Measurements from ENCODE around the gene LTN1.
"Not testable (repeated sequence)": the region's sequence is repeated elsewhere in the genome, so short reads cannot be mapped to it uniquely, and the experiment has no call there.

The LTN1 gene

DNA sequence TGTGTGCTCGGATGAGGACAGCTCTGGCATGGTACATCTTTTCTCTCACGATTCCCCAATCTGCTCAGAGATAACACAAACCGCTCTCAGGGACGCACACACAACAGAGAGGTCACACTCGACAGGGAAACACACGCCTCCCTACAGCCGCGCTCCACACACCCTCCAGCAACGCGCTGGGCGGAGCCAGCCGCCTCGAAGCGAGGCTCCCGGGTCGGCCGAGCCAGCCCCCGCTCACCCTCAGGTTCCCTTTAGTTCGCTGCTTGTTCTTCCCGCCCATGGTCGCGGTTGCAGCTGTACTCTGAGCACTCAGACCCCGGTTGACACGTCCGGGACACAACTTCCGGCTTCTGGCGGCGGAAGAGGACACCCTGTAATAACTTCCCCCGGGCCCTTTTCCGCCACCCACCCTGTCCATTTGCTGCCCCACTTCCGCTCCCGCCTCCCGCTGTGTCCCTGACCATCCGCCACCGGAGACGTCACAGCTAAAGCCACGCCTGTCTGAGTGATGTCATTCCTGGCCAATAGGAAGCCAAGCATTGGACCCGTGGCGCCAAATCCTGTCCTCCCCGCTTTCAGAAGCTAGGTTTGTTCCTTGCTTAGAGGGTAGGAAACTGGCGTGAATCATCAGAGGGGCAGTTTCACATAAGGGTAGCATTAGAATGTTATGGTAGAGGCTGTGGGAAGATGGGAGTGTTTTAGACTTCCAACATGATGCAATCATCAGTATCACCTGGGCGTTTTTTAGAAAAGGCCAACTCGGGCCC lies at the start of gene LTN1:
Gene LTN1, minus strand, starts transcription at position 352 of the 767 bp plus-strand sequence. Its CDS starts 72 bp downstream, at position 280.
- peak; percentile 99 for DNase-seq (ENCODE audit: low read depth in 2 of 2)

DNA sequence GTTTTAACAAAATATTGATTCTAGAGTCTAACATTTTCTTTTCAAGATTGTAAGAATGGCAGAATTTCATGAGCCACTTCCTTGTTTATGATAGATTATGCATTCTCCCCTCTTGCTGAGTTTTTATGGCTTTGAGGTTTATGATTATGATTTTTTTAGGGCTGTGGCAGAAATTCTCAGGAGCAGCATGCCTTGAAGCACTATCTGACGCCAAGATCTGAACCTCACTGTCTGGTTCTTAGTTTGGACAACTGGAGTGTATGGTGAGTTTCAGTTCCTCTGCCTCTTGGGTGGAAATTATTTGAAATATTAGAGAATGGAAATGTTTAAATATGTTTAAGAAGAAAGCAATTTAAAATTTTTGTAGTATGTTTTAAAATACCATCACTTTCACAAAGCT lies 42.0 kb upstream of the LTN1 start:
- DNase-seq (ENCODE audit: low read depth in 2 of 2) = no peak

DNA sequence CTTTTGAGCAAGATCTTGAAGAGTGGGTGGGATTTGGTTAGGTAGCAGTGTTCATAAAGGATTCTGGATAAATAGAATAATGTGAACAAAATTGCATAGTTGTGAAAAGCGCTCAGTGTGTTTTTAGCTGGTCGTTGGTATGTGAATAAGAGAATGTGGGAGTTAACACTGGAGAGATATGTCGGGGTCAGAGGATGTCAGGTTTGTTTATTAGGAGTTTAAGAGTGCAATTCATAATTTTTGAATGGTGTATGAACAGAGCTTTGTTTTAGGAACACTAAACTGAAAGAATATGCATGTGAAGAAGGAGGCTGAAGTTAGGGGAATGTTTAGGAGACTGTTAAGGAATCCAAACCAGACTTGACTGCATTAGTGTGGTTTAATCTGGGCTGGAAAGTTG lies 41.2 kb upstream of the LTN1 start:
- DNase-seq (ENCODE audit: low read depth in 2 of 2) = no peak

DNA sequence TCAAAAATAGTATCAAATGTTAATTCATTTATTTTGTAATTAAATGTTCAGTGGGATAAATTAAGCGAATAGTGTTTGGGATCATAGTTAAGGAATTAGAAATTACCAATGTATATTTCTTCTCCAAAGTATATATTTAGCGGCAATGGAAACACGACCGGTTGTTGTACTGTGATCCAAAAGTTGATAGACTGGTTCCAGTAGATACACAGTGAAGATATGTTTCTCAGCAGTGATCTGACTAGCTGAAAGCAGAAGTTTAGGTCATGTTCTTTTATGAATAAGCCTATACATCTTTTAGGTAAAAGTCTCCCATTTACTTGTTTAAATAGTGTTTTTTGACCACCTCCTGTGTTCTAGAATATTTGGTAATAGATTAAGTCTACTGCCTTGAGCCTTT lies 40.6 kb upstream of the LTN1 start:
- no peak for DNase-seq (ENCODE audit: low read depth in 2 of 2)

DNA sequence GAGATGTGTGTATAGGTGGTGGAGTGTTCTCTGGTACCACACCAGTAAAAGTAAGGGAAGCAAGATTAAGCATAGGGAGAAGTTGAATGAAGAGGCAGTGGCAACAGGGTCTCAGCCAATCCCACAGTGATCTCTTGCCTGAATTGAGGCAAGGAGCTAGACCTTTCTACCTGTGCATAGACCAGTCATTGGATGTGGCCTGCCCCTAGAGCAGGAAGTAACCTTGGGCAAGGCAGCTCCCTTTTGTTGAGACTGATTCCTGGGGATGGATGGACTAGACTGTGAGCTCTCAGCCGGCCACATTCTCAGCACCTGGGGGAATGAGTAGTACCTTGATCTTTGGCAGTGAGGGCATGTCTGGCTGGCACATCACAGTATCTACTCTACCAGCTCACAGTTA lies 38.2 kb upstream of the LTN1 start:
- DNase-seq (ENCODE audit: low read depth in 2 of 2) = no peak

DNA sequence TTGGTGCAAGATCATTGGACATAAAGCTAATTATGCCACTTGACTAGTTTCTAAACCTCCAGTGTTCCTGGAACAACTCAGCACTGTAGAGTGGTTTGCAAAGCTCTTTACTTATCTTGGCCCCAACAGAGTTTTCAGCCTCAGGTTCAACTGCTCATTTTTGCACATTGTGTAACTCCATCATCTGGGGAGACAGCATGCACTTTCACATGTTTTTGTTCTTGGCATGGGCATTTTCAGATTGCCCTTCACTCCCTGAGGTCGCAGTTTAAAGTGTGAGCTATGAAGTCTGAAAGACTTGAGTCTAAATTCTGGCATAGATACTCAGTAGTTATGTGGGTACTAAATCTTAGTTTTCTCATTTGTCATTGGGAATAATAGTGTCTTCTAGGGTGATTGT lies 36.8 kb upstream of the LTN1 start:
- no peak for DNase-seq (ENCODE audit: low read depth in 2 of 2)

DNA sequence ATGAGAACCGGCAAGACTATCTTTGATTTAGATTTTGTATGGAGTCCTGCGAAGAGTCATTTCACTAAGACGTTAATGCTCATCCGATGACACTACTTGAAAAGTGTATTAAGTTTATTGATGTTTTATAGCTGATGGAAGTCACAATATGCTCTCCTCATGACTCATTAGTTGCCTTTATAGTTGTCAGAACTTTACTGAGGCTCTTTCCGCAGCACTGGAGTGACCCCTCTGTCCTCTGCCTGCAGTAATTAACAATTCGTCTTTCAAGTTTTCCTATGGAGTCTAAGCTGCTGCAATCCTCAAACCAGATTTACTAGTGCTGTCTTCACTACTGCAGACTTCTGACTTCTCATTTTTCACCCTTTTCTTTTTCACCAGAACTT lies 32.6 kb upstream of the LTN1 start:
- DNase-seq (ENCODE audit: low read depth in 2 of 2) = no peak

- DNase-seq (ENCODE audit: low read depth in 2 of 2) = peak; percentile 99
These were observed 32.0 kb upstream of the LTN1 start, which contains the start of gene USP16 for GRCh38 chr21:29024474-29025327. USP16 (plus strand) TSS chr21:29024668; CDS start chr21:29027914, 3,246 bp downstream.

DNA sequence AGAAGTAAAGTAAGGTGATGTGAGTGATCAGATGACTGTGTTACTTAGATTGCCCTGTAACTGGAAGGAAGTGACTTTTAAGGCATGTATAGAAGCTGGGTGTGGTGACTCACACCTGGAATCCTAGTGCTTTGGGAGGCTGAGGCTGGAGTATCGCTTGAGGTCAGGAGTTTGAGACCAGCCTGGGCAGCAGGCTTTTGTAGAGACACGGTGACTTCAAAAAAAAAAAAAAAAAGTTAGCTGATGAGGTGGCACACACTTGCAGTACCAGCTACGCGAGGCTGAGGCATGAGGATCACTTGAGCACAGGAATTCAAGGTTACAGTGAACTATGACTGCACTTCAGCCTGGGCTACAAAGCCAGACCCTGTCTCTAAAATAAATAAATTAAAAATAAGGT lies 29.5 kb upstream of the LTN1 start:
- DNase-seq (ENCODE audit: low read depth in 2 of 2) = no peak

- DNase-seq (ENCODE audit: low read depth in 2 of 2) = no peak
These were observed 25.9 kb upstream of the LTN1 start for GRCh38 chr21:29018540-29018939.

DNA sequence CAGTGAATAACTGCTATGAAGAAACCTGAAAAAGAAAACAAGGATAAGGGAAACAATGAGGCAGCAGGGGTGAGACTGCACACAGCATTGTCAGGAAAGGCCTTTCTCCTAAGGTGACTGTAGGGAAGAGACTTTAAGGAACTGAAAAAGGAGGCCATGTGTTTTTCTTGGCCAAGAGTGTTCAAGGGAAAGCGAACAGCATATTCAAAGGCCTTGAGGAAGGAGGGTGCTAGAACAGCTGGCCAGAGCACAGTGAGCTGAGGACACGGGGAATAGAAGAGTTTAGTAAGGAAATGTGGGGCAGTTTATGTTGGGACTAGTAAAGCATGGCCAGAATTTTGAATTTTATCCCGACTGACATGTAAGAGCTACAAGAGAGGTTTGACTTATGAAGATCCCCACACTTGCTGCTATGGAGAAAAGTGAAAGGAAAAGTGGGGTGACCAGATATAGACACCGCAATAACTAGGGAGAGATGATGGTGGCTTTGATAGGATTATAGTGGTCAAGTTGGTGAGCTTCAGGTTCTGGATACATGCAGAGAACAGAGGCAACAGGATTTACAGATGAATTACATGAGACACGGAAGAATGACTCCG lies 25.1 kb upstream of the LTN1 start:
- DNase-seq (ENCODE audit: low read depth in 2 of 2) = no peak

DNA sequence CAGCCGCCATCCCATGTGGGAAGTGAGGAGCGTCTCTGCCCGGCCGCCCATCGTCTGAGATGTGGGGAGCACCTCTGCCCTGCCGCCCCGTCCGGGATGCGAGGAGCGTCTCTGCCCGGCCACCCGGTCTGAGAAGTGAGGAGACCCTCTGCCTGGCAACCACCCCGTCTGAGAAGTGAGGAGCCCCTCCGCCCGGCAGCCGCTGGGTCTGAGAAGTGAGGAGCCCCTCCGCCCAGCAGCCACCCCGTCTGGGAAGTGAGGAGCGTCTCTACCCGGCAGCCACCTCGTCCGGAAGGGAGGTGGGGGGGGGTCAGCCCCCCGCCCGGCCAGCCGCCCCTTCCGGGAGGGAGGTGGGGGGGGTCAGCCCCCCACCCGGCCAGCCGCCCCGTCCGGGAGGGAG lies 18.6 kb upstream of the LTN1 start:
- DNase-seq (ENCODE audit: low read depth in 2 of 2) = not testable (repeated sequence)

DNA sequence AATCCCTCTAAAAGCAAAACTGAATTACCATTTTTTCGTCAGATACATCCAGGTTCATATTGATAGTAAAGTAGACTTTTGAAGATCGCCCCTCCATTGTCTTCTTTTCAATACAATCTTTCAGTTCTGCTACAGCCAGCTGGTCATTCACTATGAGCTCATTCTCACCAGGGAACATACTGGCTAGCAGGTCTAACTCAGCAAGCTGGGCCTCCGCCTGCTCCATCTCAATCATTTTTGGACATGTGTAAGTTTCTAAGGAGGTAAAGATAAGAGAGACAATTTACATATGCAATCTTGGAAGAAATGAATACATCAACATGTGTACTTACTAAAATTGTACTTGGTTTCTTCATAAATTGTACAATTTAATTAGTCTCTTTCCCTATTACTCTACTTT lies 15.7 kb upstream of the LTN1 start:
- DNase-seq (ENCODE audit: low read depth in 2 of 2) = no peak

DNA sequence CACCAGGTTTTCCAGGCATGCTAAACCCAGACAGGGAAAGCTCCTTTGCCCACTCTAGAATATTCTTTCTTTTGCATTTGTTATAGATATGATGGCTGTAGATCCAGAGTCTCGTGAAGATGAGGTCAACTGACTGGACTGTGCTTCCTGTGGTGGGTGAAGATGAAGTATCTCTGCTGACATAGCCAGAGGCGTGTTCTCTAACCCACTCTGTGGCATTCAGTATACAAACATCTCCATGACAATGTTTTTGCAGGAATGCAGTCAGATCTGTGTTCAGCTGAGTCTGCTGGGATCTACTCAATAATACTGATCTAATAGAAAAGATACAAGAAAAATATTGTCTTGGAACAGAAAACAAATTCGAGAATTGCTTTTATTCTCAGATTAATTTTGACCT lies 15.1 kb upstream of the LTN1 start:
- DNase-seq (ENCODE audit: low read depth in 2 of 2) = no peak

DNA sequence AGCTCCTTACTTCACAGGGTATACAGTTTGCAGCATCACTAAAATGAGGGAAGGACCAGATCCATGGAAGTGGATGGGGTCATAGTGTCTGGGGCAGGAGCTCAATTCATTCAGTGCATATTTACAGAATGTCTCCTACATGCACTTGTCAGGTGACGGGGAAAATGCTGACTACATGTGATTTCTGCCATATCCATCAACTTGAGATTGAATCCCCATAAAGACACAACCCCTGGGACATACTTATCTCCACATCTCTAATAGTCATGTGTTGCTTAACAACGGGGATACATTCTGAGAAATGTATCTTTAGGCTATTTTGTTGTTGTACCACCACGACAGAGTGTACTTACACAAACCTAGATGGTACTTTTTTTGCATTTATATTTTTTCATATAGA lies 14.5 kb upstream of the LTN1 start:
- DNase-seq (ENCODE audit: low read depth in 2 of 2) = no peak

DNA sequence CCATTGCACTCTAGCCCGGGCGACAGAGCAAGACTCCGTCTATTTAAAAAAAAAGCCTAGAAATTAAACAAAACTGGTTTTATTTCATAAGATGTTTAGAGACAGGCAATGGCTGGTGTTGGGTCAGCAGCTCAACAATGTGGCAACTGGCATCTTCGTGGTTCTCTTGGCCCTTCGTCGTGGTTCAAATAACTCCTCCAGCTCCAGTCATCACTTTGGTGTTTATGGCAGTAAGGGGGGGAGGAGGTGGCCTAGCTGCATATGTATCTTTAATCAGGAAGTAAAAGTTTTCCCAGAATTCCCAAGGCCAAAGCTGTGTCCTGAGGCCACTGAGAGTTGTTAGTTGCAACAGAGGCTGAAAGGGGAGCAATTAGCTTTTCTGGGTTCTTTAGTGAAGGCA lies 13.0 kb upstream of the LTN1 start:
- DNase-seq (ENCODE audit: low read depth in 2 of 2) = no peak

- DNase-seq (ENCODE audit: low read depth in 2 of 2) = peak; percentile 89
These were observed 9.9 kb upstream of the LTN1 start for GRCh38 chr21:29002442-29003144.

GRCh38 chr21:28993293-28993629 lies 584 bp upstream of the LTN1 start:
- DNase-seq (ENCODE audit: low read depth in 2 of 2) = no peak

DNA sequence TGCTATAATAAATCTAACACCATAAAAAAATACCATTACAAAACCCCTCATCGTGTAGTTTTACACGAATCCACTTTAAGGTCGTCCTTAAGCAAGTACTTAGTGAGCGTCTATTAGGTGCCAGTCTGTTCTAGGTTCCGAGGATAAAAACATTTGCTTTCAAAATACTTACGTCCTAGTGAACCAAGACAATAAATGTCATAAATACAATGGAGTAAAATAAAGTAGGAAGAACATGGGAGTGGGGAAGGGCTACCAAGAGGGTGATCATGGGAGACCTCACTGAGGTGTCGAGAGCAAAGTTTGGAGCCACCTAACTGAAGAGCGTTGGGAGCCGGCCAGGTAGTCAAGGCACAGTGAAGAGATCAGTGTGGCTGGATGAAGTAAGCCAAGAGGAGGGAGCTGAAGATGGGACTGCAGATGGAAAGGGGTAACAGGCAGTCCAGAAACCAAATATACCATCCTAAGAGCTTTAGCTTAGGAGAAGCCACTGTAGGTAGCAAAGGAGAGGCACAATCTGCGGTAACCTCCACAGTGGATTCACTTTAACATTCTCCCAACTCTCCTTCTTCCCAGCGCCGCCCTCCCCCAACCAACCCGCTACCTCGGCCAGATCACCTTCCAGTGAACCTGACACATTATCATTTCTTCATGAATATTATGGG lies 684 bp downstream of the LTN1 start:
- no peak for DNase-seq (ENCODE audit: low read depth in 2 of 2)

GRCh38 chr21:28988146-28988545 lies 4.5 kb downstream of the LTN1 start:
- not testable (repeated sequence) for DNase-seq (ENCODE audit: low read depth in 2 of 2)

DNA sequence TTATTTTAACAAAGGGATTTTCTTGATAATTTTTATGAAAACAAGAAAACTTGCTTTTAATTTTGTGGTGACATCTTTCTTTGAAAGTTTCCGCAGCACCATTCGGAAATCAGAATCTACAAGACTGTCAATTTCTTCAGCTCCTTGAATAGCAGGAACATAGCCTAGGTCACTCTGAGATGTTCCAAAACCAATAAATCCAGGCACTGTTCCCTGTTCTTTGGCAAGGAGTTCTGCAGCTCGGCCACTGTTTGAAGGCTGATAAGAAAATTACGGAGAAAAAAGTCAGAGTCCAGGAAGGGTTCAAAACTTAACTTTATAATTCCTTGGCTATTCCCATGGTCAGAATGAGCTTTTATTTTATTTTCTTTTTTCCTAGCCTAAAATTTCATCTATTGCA lies 6.0 kb downstream of the LTN1 start:
- DNase-seq (ENCODE audit: low read depth in 2 of 2) = no peak

GRCh38 chr21:28982637-28983036 lies 10.0 kb downstream of the LTN1 start:
- no peak for DNase-seq (ENCODE audit: low read depth in 2 of 2)
